Loucy (cell line): ENCODE data around the gene PDE4D.

Source experiments
- EZH2phosphoT487 ChIP-seq: fragments of 200-600 bp; IDR thresholded peaks from 2 replicates; pipeline ENCODE4 v1.6.1; 2018; ENCODE audit warnings: antibody characterized with exemption, mild to moderate bottlenecking, moderate library complexity, borderline replicate concordance
- TF ChIP-seq, protein P1 (sequence below): fragments of 200-600 bp; sonication (generic); conservative IDR thresholded peaks from 2 replicates; pipeline ENCODE4 v1.5.1; 2014; ENCODE audit warnings: mild to moderate bottlenecking, antibody characterized with exemption, low read length

GRCh38 chr5:59149827-59150226, 743.7 kb downstream of the PDE4D start:
- TF ChIP-seq, protein P1, sequence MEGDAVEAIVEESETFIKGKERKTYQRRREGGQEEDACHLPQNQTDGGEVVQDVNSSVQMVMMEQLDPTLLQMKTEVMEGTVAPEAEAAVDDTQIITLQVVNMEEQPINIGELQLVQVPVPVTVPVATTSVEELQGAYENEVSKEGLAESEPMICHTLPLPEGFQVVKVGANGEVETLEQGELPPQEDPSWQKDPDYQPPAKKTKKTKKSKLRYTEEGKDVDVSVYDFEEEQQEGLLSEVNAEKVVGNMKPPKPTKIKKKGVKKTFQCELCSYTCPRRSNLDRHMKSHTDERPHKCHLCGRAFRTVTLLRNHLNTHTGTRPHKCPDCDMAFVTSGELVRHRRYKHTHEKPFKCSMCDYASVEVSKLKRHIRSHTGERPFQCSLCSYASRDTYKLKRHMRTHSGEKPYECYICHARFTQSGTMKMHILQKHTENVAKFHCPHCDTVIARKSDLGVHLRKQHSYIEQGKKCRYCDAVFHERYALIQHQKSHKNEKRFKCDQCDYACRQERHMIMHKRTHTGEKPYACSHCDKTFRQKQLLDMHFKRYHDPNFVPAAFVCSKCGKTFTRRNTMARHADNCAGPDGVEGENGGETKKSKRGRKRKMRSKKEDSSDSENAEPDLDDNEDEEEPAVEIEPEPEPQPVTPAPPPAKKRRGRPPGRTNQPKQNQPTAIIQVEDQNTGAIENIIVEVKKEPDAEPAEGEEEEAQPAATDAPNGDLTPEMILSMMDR = no peak
- TF ChIP-seq EZH2phosphoT487 = no peak
